Measurements from ENCODE around the gene ACOT4.
"Not testable (repeated sequence)": the region's sequence is repeated elsewhere in the genome, so short reads cannot be mapped to it uniquely, and the experiment has no call there.

ACOT4 gene

GRCh38 chr14:73623504-73624054 lies 31.9 kb downstream of the ACOT4 start:
- no peak overlapping the region for H3K27ac ChIP-seq
- no peak for TF ChIP-seq CTCF (IDR thresholded peaks at IDR 0.05)
- no peak for DNase-seq (ENCODE audit: low spot score)
- H3K4me3 ChIP-seq: no peak overlapping the region

- H3K4me3 ChIP-seq: no peak overlapping the region
- no peak for DNase-seq (ENCODE audit: low spot score)
- TF ChIP-seq CTCF (IDR thresholded peaks at IDR 0.05): no peak
- no peak overlapping the region for H3K27ac ChIP-seq
Observed at GRCh38 chr14:73625706-73626105, 34.0 kb downstream of the ACOT4 start.

GRCh38 chr14:73627151-73627558 lies 35.5 kb downstream of the ACOT4 start:
- Histone ChIP-seq H3K4me3 (no peak overlapping the region), H3K27ac (no peak overlapping the region)
- no peak for DNase-seq (ENCODE audit: low spot score)
- no peak for TF ChIP-seq CTCF (IDR thresholded peaks at IDR 0.05)

GRCh38 chr14:73630009-73630780 lies 38.5 kb downstream of the ACOT4 start:
- no peak overlapping the region for H3K4me3 ChIP-seq
- no peak overlapping the region for H3K27ac ChIP-seq
- DNase-seq (ENCODE audit: low spot score): no peak
- TF ChIP-seq CTCF (IDR thresholded peaks at IDR 0.05): no peak

- peak; percentile 70 for TF ChIP-seq CTCF (IDR thresholded peaks at IDR 0.05)
- DNase-seq (ENCODE audit: low spot score): no peak
- Histone ChIP-seq H3K27ac (peak overlapping the region; percentile 61 to 77), H3K4me3 (peak overlapping the region; percentile 72)
Observed at GRCh38 chr14:73633116-73634010, 41.7 kb downstream of the ACOT4 start.

- DNase-seq (ENCODE audit: low spot score): peak; percentile 76
- H3K4me3 ChIP-seq: peak overlapping the region; percentile 72
- TF ChIP-seq CTCF (IDR thresholded peaks at IDR 0.05): no peak
Observed at GRCh38 chr14:73634011-73634833, 42.5 kb downstream of the ACOT4 start.

GRCh38 chr14:73636355-73636754 lies 44.7 kb downstream of the ACOT4 start:
- H3K4me3 ChIP-seq; DNase-seq (ENCODE audit: low spot score): not testable (repeated sequence)
- peak overlapping the region in 1 of 2 donors; percentile 73 for H3K27ac ChIP-seq

More at GRCh38 chr14:73634011-73634833, 42.5 kb downstream of the ACOT4 start:
- peak overlapping the region; percentile 61 to 77 for H3K27ac ChIP-seq
